Gastrocnemius medialis (tissue), 4 donors: Measurements from ENCODE around the gene QRFPR. TPM values are rescaled to one million over a fixed set of nuclear protein-coding genes. Genes with fewer than 3 reads are reported as not detected.
A peak's percentile ranks its signal among the peaks of the same experiment; 100 is the strongest.

Experiments
- ATAC-seq, 2 donors: fragments of 150-250 bp; one replicate each; pipeline ENCODE4 v1.9.1; 2016
- DNase-seq, 2 donors: peaks; one replicate each; pipeline ENCODE4 v3.0.0-alpha.2; 2019
- H3K27ac ChIP-seq, 4 donors: fragments of 200-600 bp; sonication (generic); 1 replicate in 1 of 4; 2 replicates in 3 of 4; pipeline ENCODE4 v1.5.1; 2016 to 2018; ENCODE audit warnings: mild to moderate bottlenecking in 2 of 4, moderate library complexity in 1 of 4
- H3K27me3 ChIP-seq, 3 donors: fragments of 200-600 bp; sonication (generic) in 2 of 3; 1 replicate in 1 of 3; 2 replicates in 2 of 3; pipeline versions ENCODE4 v1.5.1 to v1.6.0; 2016 to 2019; ENCODE audit warnings: mild to moderate bottlenecking in 1 of 3, moderate library complexity in 1 of 3
- H3K36me3 ChIP-seq, 2 donors: fragments of 200-600 bp; sonication (generic) in 1 of 2; one replicate each; pipeline ENCODE4 v1.5.1; 2017 to 2018
- H3K4me1 ChIP-seq, 2 donors: fragments of 200-600 bp; sonication (generic) in 1 of 2; one replicate each; pipeline ENCODE4 v1.5.1; 2016 to 2017; ENCODE audit warnings: mild to moderate bottlenecking in 2 of 2
- H3K4me3 ChIP-seq, 4 donors: fragments of 200-600 bp; sonication (generic) in 3 of 4; 1 replicate in 1 of 4; 2 replicates in 3 of 4; pipeline ENCODE4 v1.5.1; 2016 to 2019; ENCODE audit warnings: mild to moderate bottlenecking in 2 of 4
- H3K9me3 ChIP-seq, 3 donors: fragments of 200-600 bp; sonication (generic) in 2 of 3; 1 replicate in 1 of 3; 2 replicates in 2 of 3; pipeline ENCODE4 v1.5.1; 2016 to 2019
- CTCF ChIP-seq, 5 experiments: fragments of 450-650 bp in 3 of 5; fragments of 200-600 bp in 2 of 5; sonication (generic) in 2 of 5; IDR thresholded peaks in 4 of 5; conservative IDR thresholded peaks in 1 of 5; 1 replicate in 4 of 5; 2 replicates in 1 of 5; pipeline ENCODE4 v1.5.1; 2016 to 2019; ENCODE audit warnings: antibody characterized with exemption in 5 of 5, mild to moderate bottlenecking in 3 of 5, moderate library complexity in 3 of 5
- POLR2A ChIP-seq, 2 donors: fragments of 450-650 bp; IDR thresholded peaks; one replicate each; pipeline ENCODE4 v1.6.1; 2017; ENCODE audit warnings: antibody characterized with exemption in 2 of 2, mild to moderate bottlenecking in 2 of 2, moderate library complexity in 2 of 2
- in situ Hi-C, 4 donors: fragments of 200-750 bp; cut with MboI; loops; one replicate each; pipeline versions ENCODE4 v1.15.0 to v1.8.0; 2017; ENCODE audit warnings: low sequenced_read_pairs in 4 of 4
- intact Hi-C: fragments of 100-400 bp; cut with DNase I; formaldehyde crosslinking; loops from one replicate; pipeline ENCODE4 v1.15.1; 2023; ENCODE audit warnings: low total_unique reads
- total RNA-seq, 4 donors: library from RNA; depleted of rRNA; stranded (reverse); fragments of >200 nt; gene quantifications; one replicate each; pipeline versions ENCODE4 v1.1.0 to v1.2.3, GENCODE V29; 2016

QRFPR gene
- total RNA-seq, 4 donors from 2014 or later: not detected

GRCh38 chr4:121376097-121376496 lies 4.7 kb downstream of the QRFPR start:
- H3K9me3 ChIP-seq: no peaks in the 10 kb centered on the region
- TF ChIP-seq CTCF (IDR thresholded peaks at IDR 0.05 in 4 of 5, conservative IDR thresholded peaks at IDR 0.05 in 1 of 5) (no peak), POLR2A (IDR thresholded peaks at IDR 0.05) (no peak)
- in situ Hi-C loops (loop anchor here in 1 of 4 donors (10.0 kb wide), 1 partner anchor 289 kb away; no protein-coding TSS in a partner anchor), intact Hi-C loops (loop anchor here (10.0 kb wide), 1 partner anchor 359 kb away; no protein-coding TSS in a partner anchor)
- peaks cover 2 to 24% (median 15%) of the 10 kb centered on the region in 3 donors for H3K27me3 ChIP-seq
- H3K36me3 ChIP-seq: no peaks in the 10 kb centered on the region
- no peak overlapping the region for H3K4me3 ChIP-seq
- DNase-seq (no peak), ATAC-seq (no peak)
- no peaks in the 10 kb centered on the region for H3K4me1 ChIP-seq
- H3K27ac ChIP-seq: no peak overlapping the region

- Histone ChIP-seq H3K27ac (no peak overlapping the region), H3K4me3 (no peak overlapping the region), H3K9me3 (no peaks in the 10 kb centered on the region), H3K4me1 (no peaks in the 10 kb centered on the region), H3K36me3 (no peaks in the 10 kb centered on the region), H3K27me3 (peaks cover 0 to 18% (median 7%) of the 10 kb centered on the region in 3 donors)
- ATAC-seq (no peak), DNase-seq (no peak)
- intact Hi-C loops: loop anchor here (10.0 kb wide), 1 partner anchor 360 kb away; no protein-coding TSS in a partner anchor
- in situ Hi-C loops: loop anchor here in 1 of 4 donors (10.0 kb wide), 1 partner anchor 290 kb away; no protein-coding TSS in a partner anchor
- no peak for TF ChIP-seq POLR2A (IDR thresholded peaks at IDR 0.05)
- TF ChIP-seq CTCF (IDR thresholded peaks at IDR 0.05 in 4 of 5, conservative IDR thresholded peaks at IDR 0.05 in 1 of 5): no peak
Observed at GRCh38 chr4:121375262-121375661, 5.6 kb downstream of the QRFPR start.

GRCh38 chr4:121373841-121374240 lies 7.0 kb downstream of the QRFPR start:
- H3K4me1 ChIP-seq: no peaks in the 10 kb centered on the region
- intact Hi-C loops: loop anchor here (10.0 kb wide), 1 partner anchor 361 kb away; no protein-coding TSS in a partner anchor
- no peak for DNase-seq
- no peak overlapping the region for H3K4me3 ChIP-seq
- no peak for ATAC-seq
- H3K36me3 ChIP-seq: no peaks in the 10 kb centered on the region
- TF ChIP-seq CTCF (IDR thresholded peaks at IDR 0.05 in 4 of 5, conservative IDR thresholded peaks at IDR 0.05 in 1 of 5): no peak
- TF ChIP-seq POLR2A (IDR thresholded peaks at IDR 0.05): no peak
- peaks cover 0 to 5% (median 0%) of the 10 kb centered on the region in 3 donors for H3K27me3 ChIP-seq
- in situ Hi-C loops: loop anchor here (5.0 to 25.0 kb wide), 3 partner anchors 291 to 363 kb away; no protein-coding TSS in a partner anchor
- no peak overlapping the region for H3K27ac ChIP-seq
- no peaks in the 10 kb centered on the region for H3K9me3 ChIP-seq

GRCh38 chr4:121370729-121371325 lies 10.0 kb downstream of the QRFPR start:
- Histone ChIP-seq H3K4me1 (no peaks in the 10 kb centered on the region), H3K9me3 (no peaks in the 10 kb centered on the region), H3K36me3 (no peaks in the 10 kb centered on the region), H3K27ac (no peak overlapping the region), H3K27me3 (no peaks in the 10 kb centered on the region), H3K4me3 (no peak overlapping the region)
- no peak for TF ChIP-seq POLR2A (IDR thresholded peaks at IDR 0.05)
- TF ChIP-seq CTCF (IDR thresholded peaks at IDR 0.05 in 4 of 5, conservative IDR thresholded peaks at IDR 0.05 in 1 of 5): peak in 3 of 5 experiments; percentile 15 to 56 (median 40)
- intact Hi-C loops: loop anchor here (10.0 kb wide), 1 partner anchor 364 kb away; no protein-coding TSS in a partner anchor
- no peak for DNase-seq
- in situ Hi-C loops: loop anchor here (5.0 to 25.0 kb wide), 3 partner anchors 294 to 366 kb away; no protein-coding TSS in a partner anchor
- no peak for ATAC-seq
